NCI-H187 (cell line): ENCODE data around the gene KCNAB1.
"Not testable (repeated sequence)": the region's sequence is repeated elsewhere in the genome, so short reads cannot be mapped to it uniquely, and the experiment has no call there.

Source experiments
- DNase-seq, 2 experiments: peaks; one replicate each; lab custom pipeline; 2025; lab: John Stamatoyannopoulos, UW

Gene KCNAB1

GRCh38 chr3:156542101-156543042, 422.0 kb downstream of the KCNAB1 start:
- DNase-seq: no peak

- no peak for DNase-seq
Measured at GRCh38 chr3:156543043-156543555, 422.7 kb downstream of the KCNAB1 start.

GRCh38 chr3:156547637-156548036, 427.3 kb downstream of the KCNAB1 start:
- no peak for DNase-seq

GRCh38 chr3:156548041-156548687, 427.8 kb downstream of the KCNAB1 start:
- no peak for DNase-seq

GRCh38 chr3:156548902-156549301, 428.5 kb downstream of the KCNAB1 start:
- no peak for DNase-seq

GRCh38 chr3:156551261-156551660, 430.9 kb downstream of the KCNAB1 start:
- DNase-seq: no peak

- no peak for DNase-seq
Measured at GRCh38 chr3:156551746-156552145, 431.4 kb downstream of the KCNAB1 start.

GRCh38 chr3:156552973-156553372, 432.6 kb downstream of the KCNAB1 start:
- no peak for DNase-seq

GRCh38 chr3:156553705-156554356, 433.5 kb downstream of the KCNAB1 start:
- DNase-seq: no peak

- DNase-seq: no peak
Measured at GRCh38 chr3:156554515-156554841, 434.1 kb downstream of the KCNAB1 start.

GRCh38 chr3:156554842-156555687, 434.7 kb downstream of the KCNAB1 start, which contains the start of gene SSR3:
TSS of gene SSR3 (minus strand) at chr3:156555117. CDS start at chr3:156555089, 28 bp downstream.
- peak; percentile 92 to 97 for DNase-seq

- DNase-seq: no peak
Measured at GRCh38 chr3:156558389-156558788, 438.0 kb downstream of the KCNAB1 start.

GRCh38 chr3:156559321-156559720, 438.9 kb downstream of the KCNAB1 start:
- no peak for DNase-seq

- DNase-seq: no peak
Measured at GRCh38 chr3:156561533-156561932, 441.2 kb downstream of the KCNAB1 start.

GRCh38 chr3:156562486-156562885, 442.1 kb downstream of the KCNAB1 start:
- DNase-seq: not testable (repeated sequence)

- no peak for DNase-seq
Measured at GRCh38 chr3:156563900-156564682, 443.7 kb downstream of the KCNAB1 start.

GRCh38 chr3:156569016-156569415, 448.6 kb downstream of the KCNAB1 start:
- not testable (repeated sequence) for DNase-seq

GRCh38 chr3:156569881-156570280, 449.5 kb downstream of the KCNAB1 start:
- not testable (repeated sequence) for DNase-seq

- DNase-seq: no peak
Measured at GRCh38 chr3:156575641-156576040, 455.3 kb downstream of the KCNAB1 start.

GRCh38 chr3:156576051-156576450, 455.7 kb downstream of the KCNAB1 start:
- DNase-seq: no peak
